SU-DHL-6 (cell line): ENCODE results near the gene CLIC4.

ENCODE experiments used
- H2AFZ ChIP-seq: fragments of 200-600 bp; sonication (generic); 2 replicates; pipeline ENCODE4 v1.6.1; 2014; ENCODE audit warnings: low read depth, mild to moderate bottlenecking, moderate library complexity, mixed read lengths, antibody characterized with exemption, low read length; ENCODE audit not compliant: severe bottlenecking
- H3F3A ChIP-seq: fragments of 200-600 bp; shearing (Covaris generic); 2 replicates; pipeline ENCODE4 v1.6.0; 2016; ENCODE audit warnings: antibody characterized with exemption, mild to moderate bottlenecking; ENCODE audit not compliant: insufficient read depth
- H3K27ac ChIP-seq: fragments of 200-600 bp; sonication (generic); 2 replicates; pipeline ENCODE4 v1.5.1; 2016; ENCODE audit warnings: low read depth, mild to moderate bottlenecking, low read length, moderate library complexity, mixed read lengths
- H3K27me3 ChIP-seq: fragments of 200-600 bp; sonication (generic), shearing (Covaris generic); 2 replicates; pipeline ENCODE4 v1.6.0; 2014; ENCODE audit warnings: mild to moderate bottlenecking, low read length
- H3K36me3 ChIP-seq: fragments of 200-600 bp; sonication (generic); 2 replicates; pipeline ENCODE4 v1.6.1; 2014; ENCODE audit warnings: mild to moderate bottlenecking, low read length, mixed read lengths
- H3K4me2 ChIP-seq: fragments of 300-600, 200-600 bp; shearing (Covaris generic), sonication (generic); 2 replicates; pipeline ENCODE4 v1.6.0; 2014; ENCODE audit warnings: low read length, low read depth, mild to moderate bottlenecking; ENCODE audit not compliant: poor library complexity, severe bottlenecking
- H3K4me3 ChIP-seq: fragments of 200-600 bp; sonication (generic); 2 replicates; pipeline ENCODE4 v1.5.1; 2014; ENCODE audit warnings: antibody characterized with exemption, low read length, mild to moderate bottlenecking, mixed read lengths; ENCODE audit not compliant: insufficient read depth, poor library complexity, severe bottlenecking
- H3K79me2 ChIP-seq: fragments of 200-600 bp; sonication (generic); 2 replicates; pipeline ENCODE4 v1.6.1; 2014; ENCODE audit warnings: mild to moderate bottlenecking, low read length, moderate library complexity; ENCODE audit not compliant: insufficient read depth
- H3K9ac ChIP-seq: fragments of 200-600 bp; sonication (generic); 2 replicates; pipeline ENCODE4 v1.7.0; 2014; ENCODE audit warnings: mild to moderate bottlenecking, low read length
- H3K9me2 ChIP-seq: fragments of 200-600 bp; sonication (generic); replicated peaks from 2 replicates; pipeline ENCODE4 v1.6.1; 2014; ENCODE audit warnings: low read length; ENCODE audit not compliant: insufficient read depth
- H3K9me3 ChIP-seq: fragments of 200-600 bp; sonication (generic); 2 replicates; pipeline ENCODE4 v1.6.1; 2014; ENCODE audit warnings: low read length, mixed read lengths; ENCODE audit not compliant: insufficient read depth
- H4K20me1 ChIP-seq: fragments of 200-600 bp; sonication (generic); 2 replicates; pipeline ENCODE4 v1.6.1; 2014; ENCODE audit warnings: low read depth, mild to moderate bottlenecking, antibody characterized with exemption, low read length, moderate library complexity, mixed read lengths
- CTCF ChIP-seq: fragments of 200-600 bp; sonication (generic); IDR thresholded peaks from one replicate; pipeline ENCODE4 v1.5.1; 2017; ENCODE audit warnings: antibody characterized with exemption, mild to moderate bottlenecking, low read length, moderate library complexity; ENCODE audit not compliant: insufficient read depth, poor library complexity, severe bottlenecking
- EZH2phosphoT487 ChIP-seq: fragments of 200-600 bp; sonication (generic), shearing (Covaris generic); conservative IDR thresholded peaks from 2 replicates; pipeline ENCODE4 v1.6.1; 2018; ENCODE audit warnings: mild to moderate bottlenecking, antibody characterized with exemption, low read length, moderate library complexity, mixed read lengths

Gene CLIC4

DNA sequence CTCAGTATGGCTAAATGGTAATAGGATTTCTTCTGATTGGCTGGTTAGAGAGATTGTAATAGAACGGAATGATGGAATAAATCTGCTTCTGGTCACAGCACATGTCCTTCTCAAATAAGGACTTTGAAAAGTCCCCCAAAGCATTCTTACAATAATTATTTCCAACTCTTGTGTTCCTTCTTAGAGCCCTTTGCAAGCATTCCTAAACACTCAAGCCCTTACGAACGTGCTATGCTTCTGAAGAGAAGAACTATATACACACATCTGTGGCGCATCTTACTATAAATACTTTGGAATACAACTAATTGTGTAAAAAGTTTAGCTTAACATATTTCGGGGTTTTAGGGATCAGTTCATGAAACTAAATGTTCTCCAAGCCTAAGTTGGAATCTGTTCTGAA is 25.6 kb downstream of the CLIC4 start:
- TF ChIP-seq CTCF (no peak), EZH2phosphoT487 (no peak)
- no peak overlapping the region for H3K9ac ChIP-seq
- H3K9me3 ChIP-seq = no peaks in the 10 kb centered on the region
- H4K20me1 ChIP-seq = peaks cover 10% of the 10 kb centered on the region; the same call in 1 of the 2 replicates
- H3K79me2 ChIP-seq = peaks cover 100% of the 10 kb centered on the region
- no peaks in the 10 kb centered on the region for H3K27me3 ChIP-seq
- H3F3A ChIP-seq = peaks cover 62% of the 10 kb centered on the region
- peak overlapping the region; percentile 70 for H3K27ac ChIP-seq
- H3K36me3 ChIP-seq = 0 out of 2 replicates have a peak, but pooled peaks cover 5% of the 10 kb centered on the region
- no peaks in the 10 kb centered on the region for H3K9me2 ChIP-seq
- H3K4me3 ChIP-seq = no peak overlapping the region
- H2AFZ ChIP-seq = no peak overlapping the region
- peak overlapping the region; percentile 60 for H3K4me2 ChIP-seq

DNA sequence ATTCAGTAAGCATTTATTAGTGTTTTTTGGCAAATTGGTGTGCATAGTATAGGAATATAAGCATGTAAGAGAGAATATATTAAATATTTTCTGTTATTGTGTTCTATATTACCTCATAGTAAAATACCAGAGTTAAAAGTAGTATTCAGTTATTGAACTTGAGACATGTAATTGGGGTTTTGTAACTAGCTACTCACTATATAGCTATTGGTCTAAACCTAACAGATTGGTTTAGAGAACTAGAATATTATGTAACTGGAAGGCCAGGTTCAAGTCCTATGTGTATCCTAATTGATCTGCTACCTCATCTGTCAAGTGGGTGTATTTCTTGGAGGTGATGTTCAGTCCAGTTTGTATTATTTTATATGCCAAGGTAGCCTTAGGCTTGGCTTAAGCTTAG is 26.3 kb downstream of the CLIC4 start:
- H3K27ac ChIP-seq = peak overlapping the region; percentile 70; the same call in 1 of the 2 replicates
- H3K79me2 ChIP-seq = peaks cover 100% of the 10 kb centered on the region
- 0 out of 2 replicates have a peak, but pooled peaks cover 5% of the 10 kb centered on the region for H3K36me3 ChIP-seq
- no peak overlapping the region for H2AFZ ChIP-seq
- TF ChIP-seq CTCF = no peak
- TF ChIP-seq EZH2phosphoT487 = no peak
- peaks cover 10% of the 10 kb centered on the region; the same call in 1 of the 2 replicates for H4K20me1 ChIP-seq
- no peak overlapping the region for H3K4me3 ChIP-seq
- peaks cover 68% of the 10 kb centered on the region for H3F3A ChIP-seq
- H3K9me2 ChIP-seq = no peaks in the 10 kb centered on the region
- H3K9me3 ChIP-seq = no peaks in the 10 kb centered on the region
- H3K4me2 ChIP-seq = no peak overlapping the region
- no peaks in the 10 kb centered on the region for H3K27me3 ChIP-seq
- H3K9ac ChIP-seq = no peak overlapping the region

DNA sequence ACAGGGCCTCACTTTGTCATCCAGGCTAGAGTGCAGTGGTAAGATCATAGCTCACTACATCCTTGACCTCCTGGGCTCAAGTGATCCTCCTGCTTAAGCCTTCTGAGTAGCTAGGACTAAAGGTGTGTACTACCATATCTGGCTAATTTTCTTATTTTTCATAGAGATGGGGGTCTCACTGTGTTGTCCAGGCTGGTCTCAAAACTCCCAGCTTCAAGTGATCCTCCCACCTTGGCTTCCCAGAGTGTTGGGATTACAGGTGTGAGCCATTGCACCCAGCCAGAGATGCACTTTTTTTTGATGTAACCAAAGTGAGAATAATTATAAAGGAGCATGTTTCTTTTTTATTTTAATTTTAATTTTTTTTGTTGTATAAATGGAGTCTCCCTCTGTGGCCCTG is 28.4 kb downstream of the CLIC4 start:
- no peak overlapping the region for H3K4me3 ChIP-seq
- H4K20me1 ChIP-seq = peaks cover 10% of the 10 kb centered on the region; the same call in 1 of the 2 replicates
- no peak overlapping the region for H3K9ac ChIP-seq
- H3K4me2 ChIP-seq = peak overlapping the region; percentile 82
- peaks cover 71% of the 10 kb centered on the region for H3F3A ChIP-seq
- 0 out of 2 replicates have a peak, but pooled peaks cover 5% of the 10 kb centered on the region for H3K36me3 ChIP-seq
- no peaks in the 10 kb centered on the region for H3K9me3 ChIP-seq
- H3K27ac ChIP-seq = peak overlapping the region; percentile 65
- H3K9me2 ChIP-seq = no peaks in the 10 kb centered on the region
- no peaks in the 10 kb centered on the region for H3K27me3 ChIP-seq
- H3K79me2 ChIP-seq = peaks cover 100% of the 10 kb centered on the region
- TF ChIP-seq EZH2phosphoT487 (no peak), CTCF (no peak)
- no peak overlapping the region for H2AFZ ChIP-seq
